Measurements from ENCODE around the gene ADM.

The ADM gene

GRCh38 chr11:10348650-10349280, 43.9 kb downstream of the ADM start:
- H3K27ac ChIP-seq = no peak overlapping the region
- TF ChIP-seq CTCF (IDR thresholded peaks at IDR 0.05) (no peak), ZFX (IDR thresholded peaks at IDR 0.05; ENCODE audit: borderline replicate concordance) (no peak)

GRCh38 chr11:10349281-10349665, 44.4 kb downstream of the ADM start:
- TF ChIP-seq ZFX (IDR thresholded peaks at IDR 0.05; ENCODE audit: borderline replicate concordance) = no peak
- TF ChIP-seq CTCF (IDR thresholded peaks at IDR 0.05) = no peak
- H3K27ac ChIP-seq = no peak overlapping the region

GRCh38 chr11:10349806-10350205, 44.9 kb downstream of the ADM start:
- TF ChIP-seq CTCF (IDR thresholded peaks at IDR 0.05) (no peak), ZFX (IDR thresholded peaks at IDR 0.05; ENCODE audit: borderline replicate concordance) (no peak)
- no peak overlapping the region for H3K27ac ChIP-seq

- no peak for TF ChIP-seq ZFX (IDR thresholded peaks at IDR 0.05; ENCODE audit: borderline replicate concordance)
- TF ChIP-seq CTCF (IDR thresholded peaks at IDR 0.05) = no peak
- no peak overlapping the region for H3K27ac ChIP-seq
Observed at GRCh38 chr11:10350334-10350733, 45.5 kb downstream of the ADM start.

GRCh38 chr11:10351435-10351764, 46.5 kb downstream of the ADM start:
- no peak overlapping the region for H3K27ac ChIP-seq
- TF ChIP-seq CTCF (IDR thresholded peaks at IDR 0.05) = no peak
- TF ChIP-seq ZFX (IDR thresholded peaks at IDR 0.05; ENCODE audit: borderline replicate concordance) = no peak

GRCh38 chr11:10351765-10352641, 47.1 kb downstream of the ADM start:
- H3K27ac ChIP-seq = no peak overlapping the region

More at GRCh38 chr11:10351765-10352641, 47.1 kb downstream of the ADM start:
- no peak for TF ChIP-seq CTCF (IDR thresholded peaks at IDR 0.05)
- no peak for TF ChIP-seq ZFX (IDR thresholded peaks at IDR 0.05; ENCODE audit: borderline replicate concordance)
